GM19025 (cell line): ENCODE data around the gene CENPL.
A peak's percentile ranks its signal among the peaks of the same experiment; 100 is the strongest.
"Not testable (repeated sequence)": the region's sequence is repeated elsewhere in the genome, so short reads cannot be mapped to it uniquely, and the experiment has no call there.

Experiments
- ATAC-seq: cut with Tn5 transposase; IDR thresholded peaks from one replicate; pipeline ENCODE4 v1.9.1; 2021; ENCODE audit warnings: mild to moderate bottlenecking, low read depth, moderate library complexity; ENCODE audit not compliant: unreplicated experiment

Gene CENPL

DNA sequence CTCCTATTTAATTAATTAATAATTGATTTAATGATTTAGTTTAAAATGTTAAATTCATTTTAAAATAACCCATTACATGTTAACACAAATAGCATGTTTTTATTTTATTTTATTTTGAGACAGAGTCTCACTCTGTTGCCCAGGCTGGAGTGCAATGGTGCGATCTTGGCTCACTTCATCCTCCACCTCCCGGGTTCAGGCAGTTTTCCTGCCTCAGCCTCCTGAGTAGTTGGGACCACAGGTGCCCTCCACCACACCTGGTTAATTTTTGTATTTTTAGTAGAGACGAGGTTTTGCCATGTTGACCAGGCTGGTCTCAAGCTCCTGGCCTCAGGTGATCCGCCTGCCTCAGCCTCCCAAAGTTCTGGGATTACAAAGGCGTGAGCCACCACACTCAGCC, 34.9 kb upstream of the CENPL start:
- ATAC-seq: not testable (repeated sequence)

DNA sequence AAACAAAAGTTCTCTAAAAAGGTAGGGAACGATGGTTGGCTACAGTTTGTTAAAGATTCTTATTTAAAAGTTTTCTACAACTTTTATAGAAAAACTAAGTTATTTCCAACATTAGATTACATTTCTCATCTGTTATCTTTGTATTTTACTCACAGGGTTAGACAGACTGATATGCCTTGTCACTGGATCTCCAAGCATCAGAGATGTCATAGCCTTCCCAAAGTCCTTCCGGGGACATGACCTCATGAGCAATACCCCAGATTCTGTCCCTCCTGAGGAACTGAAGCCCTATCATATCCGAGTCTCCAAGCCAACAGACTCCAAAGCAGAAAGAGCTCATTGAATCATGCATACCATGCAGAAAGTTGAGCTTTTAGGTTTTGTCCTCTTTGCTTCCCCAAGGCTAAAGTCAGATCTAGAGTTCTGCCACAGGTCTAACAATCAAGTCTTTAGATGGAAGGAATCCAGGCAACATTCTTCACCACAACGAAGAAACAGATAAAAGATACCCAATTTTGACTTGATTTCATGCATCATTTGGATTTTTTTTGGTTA, 32.8 kb upstream of the CENPL start:
- ATAC-seq: no peak

- no peak for ATAC-seq
Measured at GRCh38 chr1:173856903-173857302, 32.2 kb upstream of the CENPL start.

DNA sequence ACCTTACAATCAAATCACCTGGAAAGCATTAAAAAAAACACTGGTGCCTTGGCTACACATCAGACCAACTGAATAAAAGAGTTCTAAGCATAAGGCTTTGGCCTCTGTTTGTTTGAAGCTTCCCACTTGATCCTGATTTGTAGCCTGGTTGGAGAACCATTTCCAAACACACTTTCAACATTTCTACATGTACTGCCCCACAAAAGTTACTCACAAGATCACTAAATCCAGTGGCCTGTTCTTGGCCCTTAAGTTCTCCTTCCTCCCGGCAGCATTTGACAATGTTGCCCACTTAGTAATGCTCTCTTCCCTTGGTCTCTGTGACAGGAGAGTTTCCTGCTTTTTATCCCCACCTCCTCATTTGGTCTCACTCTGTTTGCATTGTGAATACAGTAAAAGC, 31.3 kb upstream of the CENPL start:
- no peak for ATAC-seq

DNA sequence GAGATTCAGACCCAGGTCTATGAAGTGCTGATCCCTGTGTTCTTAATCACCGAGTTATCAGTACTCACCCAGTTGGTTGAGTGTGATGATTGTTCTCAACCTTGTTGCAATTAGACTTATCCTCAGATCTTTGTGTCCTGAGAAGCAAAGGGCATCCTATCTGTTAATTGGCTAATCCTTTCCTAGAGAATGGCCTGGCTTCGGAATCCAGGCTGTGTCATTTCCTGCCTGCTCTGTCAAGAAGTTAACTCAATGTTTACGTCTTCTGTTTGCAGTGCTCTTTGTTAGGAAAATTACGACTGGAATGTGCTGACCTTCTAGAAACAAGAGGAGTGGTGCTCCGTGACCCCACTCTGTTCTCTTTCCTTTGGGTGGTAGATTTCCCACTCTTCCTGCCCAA, 28.4 kb upstream of the CENPL start:
- ATAC-seq: no peak

GRCh38 chr1:173852105-173852504, 27.4 kb upstream of the CENPL start:
- no peak for ATAC-seq

- ATAC-seq: no peak
Measured at GRCh38 chr1:173832748-173833147, 8.1 kb upstream of the CENPL start.

GRCh38 chr1:173827611-173828010, 2.9 kb upstream of the CENPL start:
- no peak for ATAC-seq

- ATAC-seq: peak; percentile 41
Measured at GRCh38 chr1:173823781-173824314, 835 bp downstream of the CENPL start.

DNA sequence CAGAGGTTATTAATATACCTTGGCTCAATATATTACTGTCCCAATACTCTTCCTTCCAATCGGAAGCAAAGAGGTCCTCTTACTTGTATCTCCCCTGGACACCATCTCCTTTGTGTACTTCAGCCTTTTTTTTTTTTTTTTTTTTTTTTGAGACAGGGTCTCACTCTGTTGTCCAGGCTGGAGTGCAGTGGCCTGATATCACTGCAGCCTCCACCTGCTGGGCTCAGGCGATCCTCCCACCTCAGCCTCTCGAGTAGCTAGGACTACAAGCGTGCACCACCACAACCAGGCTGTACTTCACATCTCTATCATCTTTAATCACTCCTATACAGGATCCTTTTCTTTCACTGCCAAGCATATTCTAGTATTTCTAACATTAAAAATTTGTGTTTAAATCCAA, 3.0 kb downstream of the CENPL start:
- ATAC-seq: no peak

- no peak for ATAC-seq
Measured at GRCh38 chr1:173818459-173818858, 6.2 kb downstream of the CENPL start.

- ATAC-seq: not testable (repeated sequence)
Measured at GRCh38 chr1:173813654-173814053, 11.0 kb downstream of the CENPL start.

DNA sequence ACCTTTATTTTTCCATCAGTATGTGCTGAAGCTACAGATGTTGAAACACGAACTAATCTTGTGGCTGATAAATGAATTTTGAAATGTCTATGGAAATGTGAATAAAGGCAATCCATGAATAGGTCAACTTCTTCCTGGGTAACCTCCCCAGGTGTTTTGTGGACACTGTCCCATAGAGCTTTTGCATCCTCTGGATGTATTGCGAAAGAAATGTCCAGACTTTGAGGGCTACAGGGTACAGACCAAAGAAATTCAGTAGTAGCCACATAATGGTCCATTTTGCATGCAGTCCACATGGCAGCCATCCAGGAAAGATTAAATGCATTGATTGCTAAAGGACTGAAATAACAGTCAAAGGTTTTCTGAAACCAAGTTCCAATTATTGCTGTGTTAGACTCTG, 21.7 kb downstream of the CENPL start:
- no peak for ATAC-seq

GRCh38 chr1:173799995-173800394, 24.7 kb downstream of the CENPL start:
- ATAC-seq: not testable (repeated sequence)

DNA sequence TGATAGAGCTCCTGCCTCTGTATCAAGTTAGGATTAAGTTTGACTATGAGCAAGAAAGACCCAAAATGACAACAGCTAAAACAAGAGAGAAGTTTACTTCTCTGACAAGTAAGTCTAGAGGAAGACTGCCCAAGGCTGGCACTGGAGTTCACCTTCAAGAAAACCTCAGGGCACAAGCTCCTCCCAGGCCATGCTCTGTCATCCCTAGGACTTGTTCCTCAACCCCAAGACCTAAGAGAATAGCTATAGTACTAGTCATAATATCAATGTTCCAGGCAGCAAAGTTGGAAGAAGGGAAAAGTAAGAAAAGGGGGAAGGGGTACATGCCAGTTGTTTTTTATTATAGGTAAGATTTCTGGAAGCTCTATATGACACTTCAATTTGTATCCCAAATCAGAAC, 26.6 kb downstream of the CENPL start:
- no peak for ATAC-seq

DNA sequence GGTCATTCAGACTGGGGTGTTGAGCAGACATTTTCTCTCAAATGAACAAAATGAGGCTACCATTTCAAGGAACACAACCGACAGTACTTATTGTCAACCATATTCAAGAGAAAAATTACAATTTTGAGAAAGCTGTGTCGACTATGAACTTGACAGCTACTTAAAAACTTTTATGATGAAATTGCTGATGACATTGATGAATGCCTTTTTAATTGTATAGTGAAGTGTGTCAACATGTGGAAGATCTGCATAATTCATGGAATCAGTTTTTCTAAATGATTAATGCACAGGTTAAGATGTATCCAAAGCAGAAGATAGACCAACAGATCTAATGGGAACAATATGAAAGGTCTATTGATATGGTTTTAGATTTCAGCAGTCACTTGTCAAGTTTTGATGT, 34.8 kb downstream of the CENPL start:
- ATAC-seq: no peak

DNA sequence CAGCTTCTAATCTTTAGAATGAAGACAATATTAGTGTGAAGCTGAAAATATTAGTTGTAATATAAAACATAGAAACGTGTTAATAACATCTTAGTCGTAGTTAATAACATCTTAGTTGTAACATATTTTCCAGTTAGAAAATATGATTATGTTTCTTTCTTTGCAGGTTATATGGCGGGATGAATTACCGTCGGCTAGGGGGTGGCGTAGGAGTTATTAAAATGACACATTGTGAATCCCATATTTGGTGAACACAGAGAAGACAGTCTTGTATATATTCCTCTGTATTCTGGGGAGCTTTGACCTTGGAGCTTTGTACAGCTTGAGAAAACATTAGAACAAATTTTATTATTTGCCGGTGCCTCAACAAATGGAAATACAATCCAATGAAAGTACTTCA, 39.7 kb downstream of the CENPL start:
- ATAC-seq: no peak

- ATAC-seq: no peak
Measured at GRCh38 chr1:173779936-173780335, 44.7 kb downstream of the CENPL start.

- no peak for ATAC-seq
Measured at GRCh38 chr1:173775578-173776226, 49.0 kb downstream of the CENPL start.

DNA sequence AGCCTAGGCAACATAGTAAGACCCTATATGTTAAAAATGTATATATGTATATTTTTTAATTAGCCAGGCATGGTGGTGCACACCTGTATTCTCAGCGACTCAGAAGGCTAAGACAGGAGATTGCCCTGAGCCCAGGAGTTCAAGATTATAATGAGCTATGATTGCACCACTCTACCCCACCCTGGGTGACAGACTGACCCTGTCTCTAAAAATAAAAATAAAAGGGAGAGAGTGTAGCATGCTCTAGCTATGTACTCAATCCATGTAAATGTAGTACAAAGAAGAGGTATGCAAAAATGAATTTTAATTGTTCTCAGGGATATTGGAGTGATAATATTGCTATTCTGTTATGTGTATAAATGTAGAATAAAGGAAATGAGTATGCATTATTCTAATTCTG, 53.1 kb downstream of the CENPL start:
- no peak for ATAC-seq

DNA sequence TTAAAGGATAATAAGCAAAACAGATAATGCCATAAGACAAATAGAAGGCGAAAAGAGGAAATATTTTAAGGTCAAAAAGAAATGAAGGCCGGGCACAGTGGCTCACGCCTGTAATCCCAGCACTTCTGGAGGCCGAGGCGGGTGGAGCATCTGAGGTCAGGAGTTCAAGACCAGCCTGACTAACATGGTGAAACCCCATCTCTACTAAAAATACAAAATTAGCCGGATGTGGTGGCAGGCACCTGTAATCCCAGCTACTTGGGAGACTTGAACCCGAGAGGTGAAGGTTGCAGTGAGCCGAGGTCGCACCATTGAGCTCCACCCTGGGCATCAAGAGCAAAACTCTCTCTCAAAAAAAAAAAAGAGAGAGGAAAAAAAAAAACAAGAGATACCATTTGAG, 54.4 kb downstream of the CENPL start:
- not testable (repeated sequence) for ATAC-seq

DNA sequence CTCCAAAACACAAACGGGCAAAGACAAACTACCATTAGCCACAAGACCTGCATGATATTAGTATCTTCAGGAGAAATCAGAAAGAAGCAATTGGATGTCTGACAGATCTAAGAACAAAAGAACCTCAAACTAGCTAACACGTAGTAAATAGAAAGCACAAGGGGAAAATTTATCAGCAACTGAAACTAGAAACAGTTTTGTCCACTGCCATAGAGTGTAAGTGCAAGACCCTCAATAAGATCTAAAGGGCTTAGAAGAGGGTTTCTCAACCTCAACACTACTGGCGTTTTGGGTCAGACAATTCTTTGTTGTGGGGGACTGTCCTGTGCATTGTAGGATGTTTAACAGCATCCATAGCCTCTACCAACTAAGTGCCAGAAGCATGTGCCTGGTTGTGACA, 55.9 kb downstream of the CENPL start:
- ATAC-seq: no peak
